ENCODE measurements around the gene HIVEP3.

DNA sequence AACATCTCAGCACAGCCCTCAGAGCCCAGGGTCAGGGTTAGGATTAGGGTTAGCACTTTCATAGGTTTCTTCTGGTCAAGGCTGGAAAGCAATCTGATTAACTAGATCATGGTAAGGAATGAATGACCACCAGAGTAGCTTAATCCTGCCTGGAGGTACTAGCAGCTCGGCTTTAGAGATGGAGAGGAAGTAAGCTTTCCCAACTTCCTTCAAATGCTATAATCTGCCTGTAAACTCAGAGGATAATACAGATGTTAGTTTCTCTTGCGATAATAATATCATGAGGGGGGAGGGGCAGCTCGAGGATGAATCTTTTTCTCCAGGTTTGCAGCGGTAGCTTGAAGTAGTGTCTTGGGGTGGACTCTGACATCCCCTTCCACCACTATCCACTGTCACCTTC is 194.9 kb downstream of the HIVEP3 start:
- TF ChIP-seq, protein P1, sequence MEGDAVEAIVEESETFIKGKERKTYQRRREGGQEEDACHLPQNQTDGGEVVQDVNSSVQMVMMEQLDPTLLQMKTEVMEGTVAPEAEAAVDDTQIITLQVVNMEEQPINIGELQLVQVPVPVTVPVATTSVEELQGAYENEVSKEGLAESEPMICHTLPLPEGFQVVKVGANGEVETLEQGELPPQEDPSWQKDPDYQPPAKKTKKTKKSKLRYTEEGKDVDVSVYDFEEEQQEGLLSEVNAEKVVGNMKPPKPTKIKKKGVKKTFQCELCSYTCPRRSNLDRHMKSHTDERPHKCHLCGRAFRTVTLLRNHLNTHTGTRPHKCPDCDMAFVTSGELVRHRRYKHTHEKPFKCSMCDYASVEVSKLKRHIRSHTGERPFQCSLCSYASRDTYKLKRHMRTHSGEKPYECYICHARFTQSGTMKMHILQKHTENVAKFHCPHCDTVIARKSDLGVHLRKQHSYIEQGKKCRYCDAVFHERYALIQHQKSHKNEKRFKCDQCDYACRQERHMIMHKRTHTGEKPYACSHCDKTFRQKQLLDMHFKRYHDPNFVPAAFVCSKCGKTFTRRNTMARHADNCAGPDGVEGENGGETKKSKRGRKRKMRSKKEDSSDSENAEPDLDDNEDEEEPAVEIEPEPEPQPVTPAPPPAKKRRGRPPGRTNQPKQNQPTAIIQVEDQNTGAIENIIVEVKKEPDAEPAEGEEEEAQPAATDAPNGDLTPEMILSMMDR (IDR thresholded peaks at IDR 0.05): no peak
- no peak for TF ChIP-seq POLR2A (IDR thresholded peaks at IDR 0.05)

Measured in body of pancreas (tissue), 4 donors.